WI38 (cell line): ENCODE measurements around the gene PXN.
"Not testable (repeated sequence)": the region's sequence is repeated elsewhere in the genome, so short reads cannot be mapped to it uniquely, and the experiment has no call there.

Experiments
- H3K4me3 ChIP-seq: 2 replicates; pipeline ENCODE4 v1.5.1; 2011; ENCODE audit warnings: low read depth, mild to moderate bottlenecking, control low read depth, low read length
- TF ChIP-seq, protein P1 (sequence below): IDR thresholded peaks from 2 replicates; pipeline ENCODE4 v1.5.1; 2012; ENCODE audit warnings: low read depth, mild to moderate bottlenecking, control low read depth, low read length

PXN gene

DNA sequence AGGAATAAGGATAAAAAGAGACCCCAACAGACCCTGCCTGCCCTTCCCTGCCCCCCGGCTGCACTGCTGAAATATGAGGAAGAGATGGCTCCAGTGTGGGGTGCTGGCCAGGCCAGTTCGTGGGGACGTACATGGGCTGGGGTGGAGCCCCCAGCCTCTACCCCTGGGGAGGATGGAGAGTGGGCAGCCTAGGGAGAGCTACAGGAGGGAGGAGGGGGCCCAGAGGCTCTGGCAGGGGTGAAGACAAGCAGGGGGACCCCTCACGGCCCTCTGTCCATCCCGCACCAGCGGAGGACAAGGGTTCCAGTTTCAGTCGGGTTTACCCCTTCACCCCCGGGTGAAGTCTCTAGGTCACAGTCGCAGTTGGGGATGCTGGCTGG lies 53.6 kb downstream of the PXN start:
- TF ChIP-seq, protein P1, sequence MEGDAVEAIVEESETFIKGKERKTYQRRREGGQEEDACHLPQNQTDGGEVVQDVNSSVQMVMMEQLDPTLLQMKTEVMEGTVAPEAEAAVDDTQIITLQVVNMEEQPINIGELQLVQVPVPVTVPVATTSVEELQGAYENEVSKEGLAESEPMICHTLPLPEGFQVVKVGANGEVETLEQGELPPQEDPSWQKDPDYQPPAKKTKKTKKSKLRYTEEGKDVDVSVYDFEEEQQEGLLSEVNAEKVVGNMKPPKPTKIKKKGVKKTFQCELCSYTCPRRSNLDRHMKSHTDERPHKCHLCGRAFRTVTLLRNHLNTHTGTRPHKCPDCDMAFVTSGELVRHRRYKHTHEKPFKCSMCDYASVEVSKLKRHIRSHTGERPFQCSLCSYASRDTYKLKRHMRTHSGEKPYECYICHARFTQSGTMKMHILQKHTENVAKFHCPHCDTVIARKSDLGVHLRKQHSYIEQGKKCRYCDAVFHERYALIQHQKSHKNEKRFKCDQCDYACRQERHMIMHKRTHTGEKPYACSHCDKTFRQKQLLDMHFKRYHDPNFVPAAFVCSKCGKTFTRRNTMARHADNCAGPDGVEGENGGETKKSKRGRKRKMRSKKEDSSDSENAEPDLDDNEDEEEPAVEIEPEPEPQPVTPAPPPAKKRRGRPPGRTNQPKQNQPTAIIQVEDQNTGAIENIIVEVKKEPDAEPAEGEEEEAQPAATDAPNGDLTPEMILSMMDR = no peak

DNA sequence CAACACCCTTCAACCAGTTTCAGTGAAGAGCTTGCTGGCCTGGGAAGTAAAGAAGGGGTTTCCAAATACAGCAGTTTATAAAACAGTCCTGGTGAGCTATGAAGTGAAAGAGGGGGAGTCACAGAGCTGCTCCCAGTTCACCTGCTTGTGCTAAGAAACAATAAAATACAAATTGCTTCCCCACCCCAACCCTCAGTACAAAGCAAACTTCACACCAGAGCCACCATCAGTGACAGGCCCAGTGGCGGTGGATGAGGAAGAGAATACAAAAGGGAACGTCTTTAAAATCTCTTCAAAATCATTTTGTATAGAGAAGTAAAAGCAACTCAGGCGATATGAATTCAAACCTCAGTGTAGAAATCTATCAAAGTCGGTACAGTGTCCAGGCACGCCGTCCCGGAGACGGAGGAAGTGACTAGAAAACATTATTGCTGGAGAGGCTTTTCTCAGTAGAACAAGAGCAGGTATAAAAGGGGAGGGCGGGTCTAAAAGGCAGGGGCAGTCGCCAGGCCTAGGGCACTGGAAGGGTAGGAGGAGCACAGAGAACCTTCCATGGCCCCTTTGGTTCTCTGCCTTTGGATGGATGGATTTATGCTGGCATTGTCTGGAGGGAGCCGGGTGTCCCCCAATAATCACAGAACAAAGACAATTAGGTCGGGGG lies 54.2 kb downstream of the PXN start:
- TF ChIP-seq, protein P1 = no peak

More for the DNA sequence above, 53.6 kb downstream of the PXN start:
- H3K4me3 ChIP-seq = no peak overlapping the region

DNA sequence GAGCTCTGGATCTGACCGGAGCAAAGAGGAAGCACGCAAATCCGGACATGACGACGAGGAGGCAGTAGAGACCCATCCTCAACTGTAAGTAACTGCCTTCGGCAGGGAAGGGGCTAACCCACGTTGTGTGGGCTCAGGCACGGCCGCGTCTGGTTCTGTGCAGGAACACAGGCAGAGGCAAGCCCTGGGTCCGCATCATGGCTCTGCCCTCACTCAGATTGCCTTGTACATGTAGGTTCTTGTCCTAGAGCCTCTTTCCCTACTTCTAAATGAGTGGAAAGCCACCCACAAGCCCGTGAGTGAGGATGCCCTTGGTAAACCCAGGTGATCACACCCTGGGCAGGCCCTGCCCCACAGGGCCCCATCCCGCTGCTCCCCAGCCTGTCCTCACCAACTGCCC lies 55.7 kb downstream of the PXN start:
- TF ChIP-seq, protein P1 = no peak
- no peak overlapping the region for H3K4me3 ChIP-seq

More for the DNA sequence above, 54.2 kb downstream of the PXN start:
- H3K4me3 ChIP-seq = no peak overlapping the region

DNA sequence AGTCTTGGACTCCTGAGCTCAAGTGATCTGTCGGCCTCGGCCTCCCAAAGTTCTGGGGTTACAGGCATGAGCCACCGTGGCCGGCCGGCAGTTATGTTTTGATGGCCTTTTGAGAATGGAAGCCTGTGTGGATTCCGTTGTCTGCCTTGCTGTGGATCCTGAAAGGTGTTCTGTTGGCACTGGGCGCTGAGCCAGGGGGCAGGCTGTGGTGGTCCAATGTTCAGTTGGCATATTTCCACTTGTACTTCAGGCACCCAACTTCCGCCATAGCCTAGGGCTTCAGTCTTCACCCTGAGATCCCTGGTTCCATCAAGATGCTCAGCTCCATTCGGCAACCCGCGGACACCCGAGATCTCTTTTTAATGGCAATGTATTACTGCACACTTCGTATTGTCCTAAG lies 58.3 kb downstream of the PXN start:
- H3K4me3 ChIP-seq = no peak overlapping the region
- TF ChIP-seq, protein P1 = no peak

DNA sequence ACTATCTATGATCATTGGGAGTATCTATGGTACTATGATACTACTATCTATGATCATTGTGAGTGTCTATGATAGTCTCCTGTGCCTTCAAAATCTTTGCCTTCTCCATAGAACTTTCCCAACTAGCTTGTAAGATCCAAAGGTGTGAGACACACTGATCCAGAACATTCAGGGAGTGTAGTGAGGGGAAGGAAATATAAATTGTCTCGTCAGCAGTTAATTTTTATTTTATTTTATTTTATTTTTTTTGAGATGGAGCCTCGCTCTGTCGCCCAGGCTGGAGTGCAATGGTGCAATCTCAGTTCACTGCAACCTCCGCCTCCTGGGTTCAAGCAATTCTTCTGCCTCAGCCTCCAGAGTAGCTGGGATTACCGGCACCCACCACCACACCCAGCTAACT lies 58.7 kb downstream of the PXN start:
- not testable (repeated sequence) for H3K4me3 ChIP-seq

DNA sequence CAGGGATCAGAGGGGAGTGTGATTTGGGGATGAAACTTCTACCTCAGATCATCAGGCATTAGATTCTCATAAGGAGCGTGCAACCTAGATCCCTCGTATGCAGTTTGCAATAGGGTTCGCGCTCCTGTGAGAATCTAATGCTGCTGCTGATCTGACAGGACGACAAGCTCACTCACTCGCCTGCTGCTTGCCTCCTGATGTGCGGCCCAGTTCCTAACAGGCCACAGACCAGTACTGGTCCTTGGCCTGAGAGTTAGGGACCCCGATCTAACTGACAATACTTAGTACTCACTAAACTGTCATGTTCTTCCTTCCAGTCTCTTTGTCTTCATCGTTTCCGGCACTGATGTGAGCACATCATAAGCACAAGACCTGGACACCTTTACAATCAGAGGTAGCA lies 59.3 kb downstream of the PXN start:
- H3K4me3 ChIP-seq = no peak overlapping the region
- TF ChIP-seq, protein P1 = no peak

DNA sequence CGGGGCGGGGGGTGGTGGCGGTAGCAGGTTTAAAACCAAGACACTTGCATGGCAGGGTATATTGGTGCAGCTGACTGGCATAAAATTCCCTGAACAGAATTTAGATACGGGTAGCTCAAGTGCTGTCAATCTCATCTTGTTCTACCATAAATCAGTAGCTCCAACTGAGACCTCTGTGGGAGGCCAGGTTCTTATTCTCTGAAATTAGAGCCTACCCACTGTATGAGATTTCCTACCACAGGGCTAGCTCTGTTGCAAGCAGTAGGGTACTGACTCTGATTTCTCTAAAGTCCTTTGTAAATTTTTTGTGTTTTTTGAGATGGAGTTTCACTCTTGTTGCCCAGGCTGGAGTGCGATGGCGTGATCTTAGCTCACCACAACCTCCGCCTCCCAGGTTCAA lies 61.4 kb downstream of the PXN start:
- no peak overlapping the region for H3K4me3 ChIP-seq
- TF ChIP-seq, protein P1 = no peak

DNA sequence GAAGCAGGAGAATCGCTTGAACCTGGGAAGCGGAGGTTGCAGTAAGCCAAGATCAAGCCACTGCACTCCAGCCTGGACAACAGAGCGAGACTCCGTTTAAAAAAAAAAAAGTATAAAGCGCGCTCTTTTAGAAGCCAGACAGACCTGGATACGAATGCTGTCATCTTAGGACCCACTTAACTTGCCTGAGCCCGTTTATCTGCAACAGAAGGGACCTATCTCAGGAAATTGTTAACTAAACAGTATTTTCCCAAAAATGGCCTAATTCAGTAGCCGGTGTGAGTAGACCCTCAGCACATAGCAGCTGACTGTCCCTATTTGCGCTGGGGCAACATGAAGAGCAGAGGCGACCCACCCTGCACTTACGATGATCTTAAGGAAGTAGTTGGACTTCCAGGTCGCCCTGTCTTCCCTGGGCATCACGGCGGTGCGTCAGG lies 65.1 kb downstream of the PXN start:
- TF ChIP-seq, protein P1 = no peak
- H3K4me3 ChIP-seq = peak overlapping the region; percentile 97
